DND-41 (cell line): Measurements from ENCODE around the gene ITIH3.

Experiments used
- ATAC-seq: fragments of 200-7000 bp; cut with Tn5 transposase; 3 replicates; pipeline ENCODE4 v1.9.1; 2021; ENCODE audit warnings: low read depth; ENCODE audit not compliant: insufficient read depth
- DNase-seq: peaks from one replicate; pipeline ENCODE4 v3.0.0-alpha.2; 2020
- H2AFZ ChIP-seq: 2 replicates; pipeline ENCODE4 v1.6.0; 2012; ENCODE audit warnings: low read depth, low read length
- H3K27ac ChIP-seq: 2 replicates; pipeline ENCODE4 v1.5.1; 2012; ENCODE audit warnings: low read length, inconsistent platforms
- H3K27me3 ChIP-seq: fragments of 200-600 bp; sonication (generic); 2 replicates; pipeline ENCODE4 v1.6.0; 2012; ENCODE audit warnings: low read length, mild to moderate bottlenecking, inconsistent platforms; ENCODE audit not compliant: insufficient read depth, poor library complexity
- H3K36me3 ChIP-seq: 2 replicates; pipeline ENCODE4 v1.5.1; 2012; ENCODE audit warnings: low read length, inconsistent platforms; ENCODE audit not compliant: insufficient read depth
- H3K4me1 ChIP-seq: 2 replicates; pipeline ENCODE4 v1.5.1; 2012; ENCODE audit warnings: mild to moderate bottlenecking, low read length; ENCODE audit not compliant: insufficient read depth
- H3K4me2 ChIP-seq: 2 replicates; pipeline ENCODE4 v1.6.0; 2012; ENCODE audit warnings: mild to moderate bottlenecking, moderate library complexity, low read length, inconsistent platforms; ENCODE audit not compliant: insufficient read depth
- H3K4me3 ChIP-seq, 2 experiments: fragments of 200-600 bp in 1 of 2; shearing (Covaris generic) in 1 of 2; 2 replicates each; pipeline ENCODE4 v1.5.1; 2012 to 2016; ENCODE audit warnings: inconsistent platforms in 2 of 2, low read length in 2 of 2, mild to moderate bottlenecking in 2 of 2, low read depth in 1 of 2, moderate library complexity in 1 of 2
- H3K79me2 ChIP-seq: 2 replicates; pipeline ENCODE4 v1.6.0; 2012; ENCODE audit warnings: low read length, inconsistent platforms; ENCODE audit not compliant: insufficient read depth
- H3K9ac ChIP-seq: 2 replicates; pipeline ENCODE4 v1.6.0; 2012; ENCODE audit warnings: low read depth, mild to moderate bottlenecking, inconsistent platforms, low read length, moderate library complexity
- H3K9me3 ChIP-seq: 2 replicates; pipeline ENCODE4 v1.5.1; 2012; ENCODE audit warnings: low read length, moderate library complexity, mild to moderate bottlenecking, inconsistent platforms; ENCODE audit not compliant: insufficient read depth, severe bottlenecking
- H4K20me1 ChIP-seq: 2 replicates; pipeline ENCODE4 v1.6.0; 2012; ENCODE audit warnings: low read length; ENCODE audit not compliant: insufficient read depth
- CTCF ChIP-seq: IDR thresholded peaks from 2 replicates; pipeline ENCODE4 v1.5.1; 2012; ENCODE audit warnings: borderline replicate concordance, low read length, moderate library complexity, mild to moderate bottlenecking; ENCODE audit not compliant: poor library complexity, severe bottlenecking; ENCODE audit errors: extremely low read depth
- EZH2 ChIP-seq: IDR thresholded peaks from 3 replicates; pipeline ENCODE4 v1.6.1; 2012; ENCODE audit warnings: borderline replicate concordance, low read depth, mild to moderate bottlenecking, moderate library complexity, low read length, inconsistent platforms; ENCODE audit not compliant: severe bottlenecking

ITIH3 gene

GRCh38 chr3:52798978-52799476, 4.4 kb downstream of the ITIH3 start:
- no peaks in the 10 kb centered on the region for H3K4me1 ChIP-seq
- TF ChIP-seq EZH2 = no peak
- peak; percentile 65 for TF ChIP-seq CTCF
- H3K27me3 ChIP-seq = no peaks in the 10 kb centered on the region
- no peaks in the 10 kb centered on the region for H3K79me2 ChIP-seq
- no peaks in the 10 kb centered on the region for H3K9me3 ChIP-seq
- H3K9ac ChIP-seq = no peak overlapping the region
- ATAC-seq (peak; percentile 59; the same call in 2 of the 3 replicates), DNase-seq (peak; percentile 35)
- H2AFZ ChIP-seq = no peak overlapping the region
- H3K36me3 ChIP-seq = no peaks in the 10 kb centered on the region
- no peak overlapping the region for H3K4me3 ChIP-seq
- H3K4me2 ChIP-seq = no peak overlapping the region
- H3K27ac ChIP-seq = no peak overlapping the region
- no peaks in the 10 kb centered on the region for H4K20me1 ChIP-seq

- no peak for TF ChIP-seq EZH2
- no peak for TF ChIP-seq CTCF
- H3K4me3 ChIP-seq = no peak overlapping the region
- no peaks in the 10 kb centered on the region for H3K36me3 ChIP-seq
- H3K9me3 ChIP-seq = no peaks in the 10 kb centered on the region
- ATAC-seq = no peak
- no peak for DNase-seq
- H3K27me3 ChIP-seq = no peaks in the 10 kb centered on the region
- no peaks in the 10 kb centered on the region for H3K79me2 ChIP-seq
- no peak overlapping the region for H2AFZ ChIP-seq
- H3K27ac ChIP-seq = no peak overlapping the region
- no peaks in the 10 kb centered on the region for H3K4me1 ChIP-seq
- no peak overlapping the region for H3K4me2 ChIP-seq
- no peaks in the 10 kb centered on the region for H4K20me1 ChIP-seq
- H3K9ac ChIP-seq = no peak overlapping the region
Measured at GRCh38 chr3:52800079-52800478, 5.5 kb downstream of the ITIH3 start.

GRCh38 chr3:52801839-52802238, 7.2 kb downstream of the ITIH3 start:
- H3K27me3 ChIP-seq = no peaks in the 10 kb centered on the region
- H3K9me3 ChIP-seq = no peaks in the 10 kb centered on the region
- H3K27ac ChIP-seq = no peak overlapping the region
- no peak overlapping the region for H3K4me3 ChIP-seq
- H2AFZ ChIP-seq = no peak overlapping the region
- H4K20me1 ChIP-seq = no peaks in the 10 kb centered on the region
- ATAC-seq = no peak
- H3K79me2 ChIP-seq = no peaks in the 10 kb centered on the region
- TF ChIP-seq CTCF (no peak), EZH2 (no peak)
- H3K9ac ChIP-seq = no peak overlapping the region
- H3K36me3 ChIP-seq = no peaks in the 10 kb centered on the region
- no peaks in the 10 kb centered on the region for H3K4me1 ChIP-seq
- H3K4me2 ChIP-seq = no peak overlapping the region
- DNase-seq = no peak
